ENCODE data around the gene SYT1.

SYT1 gene

DNA sequence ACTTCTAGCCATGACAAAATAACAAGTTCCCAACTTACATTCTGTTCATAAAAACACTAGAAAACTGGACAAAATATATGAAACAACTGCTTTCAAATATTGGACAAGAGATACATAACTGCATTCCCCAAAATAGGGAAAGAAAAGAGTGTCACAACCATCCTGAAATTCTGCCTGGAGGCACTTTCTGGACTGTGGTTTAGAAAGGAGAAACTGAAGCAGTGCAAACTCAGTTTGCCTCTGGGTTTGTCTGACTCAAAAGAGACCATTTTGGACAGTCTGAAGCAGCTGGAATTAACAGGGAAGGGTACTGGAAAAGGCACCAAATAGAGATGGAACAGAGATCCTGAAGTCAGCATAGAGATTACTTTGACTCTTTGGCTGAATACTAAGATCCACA is 11.3 kb upstream of the SYT1 start:
- Histone ChIP-seq H3K27me3 (ENCODE audit: low read length) (no peaks in the 10 kb centered on the region), H3K27ac (ENCODE audit: low read depth, low read length) (no peak overlapping the region), H2AFZ (ENCODE audit: low read depth, low read length, severe bottlenecking) (no peak overlapping the region), H3K9ac (ENCODE audit: low read length) (no peak overlapping the region), H3K79me2 (ENCODE audit: insufficient read depth, low read length) (no peaks in the 10 kb centered on the region), H3F3A (ENCODE audit: insufficient read depth) (no peaks in the 10 kb centered on the region), H3K4me3 (ENCODE audit: insufficient read depth, low read length, poor library complexity, severe bottlenecking) (no peak overlapping the region), H3K4me2 (ENCODE audit: low read depth, low read length, poor library complexity, severe bottlenecking) (no peak overlapping the region), H3K9me3 (ENCODE audit: insufficient read depth, low read length) (no peaks in the 10 kb centered on the region), H3K9me2 (replicated peaks; ENCODE audit: insufficient read depth, low read length) (no peaks in the 10 kb centered on the region), H4K20me1 (ENCODE audit: low read depth, low read length) (no peaks in the 10 kb centered on the region), H3K36me3 (ENCODE audit: low read length) (0 out of 2 replicates have a peak, but pooled peaks cover 2% of the 10 kb centered on the region)
- TF ChIP-seq CTCF (IDR thresholded peaks at IDR 0.05; ENCODE audit: insufficient read depth, low read length, poor library complexity, severe bottlenecking) (no peak), EZH2phosphoT487 (conservative IDR thresholded peaks at IDR 0.05; ENCODE audit: low read length) (no peak)

- Histone ChIP-seq H3K9me2 (replicated peaks; ENCODE audit: insufficient read depth, low read length) (no peaks in the 10 kb centered on the region), H3K27me3 (ENCODE audit: low read length) (no peaks in the 10 kb centered on the region), H3K79me2 (ENCODE audit: insufficient read depth, low read length) (no peaks in the 10 kb centered on the region), H3K4me3 (ENCODE audit: insufficient read depth, low read length, poor library complexity, severe bottlenecking) (no peak overlapping the region), H4K20me1 (ENCODE audit: low read depth, low read length) (no peaks in the 10 kb centered on the region), H2AFZ (ENCODE audit: low read depth, low read length, severe bottlenecking) (no peak overlapping the region), H3K9ac (ENCODE audit: low read length) (no peak overlapping the region), H3K27ac (ENCODE audit: low read depth, low read length) (no peak overlapping the region), H3K4me2 (ENCODE audit: low read depth, low read length, poor library complexity, severe bottlenecking) (no peak overlapping the region), H3K36me3 (ENCODE audit: low read length) (no peaks in the 10 kb centered on the region), H3K9me3 (ENCODE audit: insufficient read depth, low read length) (no peaks in the 10 kb centered on the region), H3F3A (ENCODE audit: insufficient read depth) (no peaks in the 10 kb centered on the region)
- TF ChIP-seq EZH2phosphoT487 (conservative IDR thresholded peaks at IDR 0.05; ENCODE audit: low read length) (no peak), CTCF (IDR thresholded peaks at IDR 0.05; ENCODE audit: insufficient read depth, low read length, poor library complexity, severe bottlenecking) (no peak)
Measured at GRCh38 chr12:78863482-78864402, 832 bp upstream of the SYT1 start.

GRCh38 chr12:78864870-78865463 is 393 bp downstream of the SYT1 start:
- no peaks in the 10 kb centered on the region for H3F3A ChIP-seq (ENCODE audit: insufficient read depth)
- no peaks in the 10 kb centered on the region for H3K9me3 ChIP-seq (ENCODE audit: insufficient read depth, low read length)
- TF ChIP-seq EZH2phosphoT487 (conservative IDR thresholded peaks at IDR 0.05; ENCODE audit: low read length) (no peak), CTCF (IDR thresholded peaks at IDR 0.05; ENCODE audit: insufficient read depth, low read length, poor library complexity, severe bottlenecking) (no peak)
- H3K9ac ChIP-seq (ENCODE audit: low read length), result no peak overlapping the region
- H3K27me3 ChIP-seq (ENCODE audit: low read length), result no peaks in the 10 kb centered on the region
- no peak overlapping the region for H3K27ac ChIP-seq (ENCODE audit: low read depth, low read length)
- no peaks in the 10 kb centered on the region for H3K36me3 ChIP-seq (ENCODE audit: low read length)
- no peak overlapping the region for H3K4me2 ChIP-seq (ENCODE audit: low read depth, low read length, poor library complexity, severe bottlenecking)
- H4K20me1 ChIP-seq (ENCODE audit: low read depth, low read length), result no peaks in the 10 kb centered on the region
- H3K79me2 ChIP-seq (ENCODE audit: insufficient read depth, low read length), result no peaks in the 10 kb centered on the region
- H2AFZ ChIP-seq (ENCODE audit: low read depth, low read length, severe bottlenecking), result no peak overlapping the region
- H3K9me2 ChIP-seq (replicated peaks; ENCODE audit: insufficient read depth, low read length), result no peaks in the 10 kb centered on the region
- no peak overlapping the region for H3K4me3 ChIP-seq (ENCODE audit: insufficient read depth, low read length, poor library complexity, severe bottlenecking)
